H1 (cell line): ENCODE measurements around the gene CTDNEP1. TPM values are rescaled to one million over a fixed set of nuclear protein-coding genes. Genes with fewer than 3 reads are reported as not detected.
A peak's percentile ranks its signal among the peaks of the same experiment; 100 is the strongest.

Source experiments
- CTCF ChIA-PET: fragments of 300-600 bp; sonication (Branson Sonifier 250); formaldehyde crosslinking; loops from one replicate; lab custom pipeline; 2021; ENCODE audit not compliant: partially characterized antibody; lab: Charles Lee
- POLR2A ChIA-PET: fragments of 300-600 bp; sonication (Branson Sonifier 250); formaldehyde crosslinking; loops from one replicate; lab custom pipeline; 2021; ENCODE audit warnings: inconsistent platforms; ENCODE audit not compliant: partially characterized antibody; lab: Charles Lee
- DNase-seq, 2 experiments: peaks; one replicate each; pipeline versions ENCODE4 v3.0.0 to v3.0.0-alpha.2; 2010 to 2022; ENCODE audit warnings: low spot score in 2 of 2, low read depth in 1 of 2, mixed read lengths in 1 of 2
- FAIRE-seq: peaks from 2 replicates; lab custom pipeline; 2011; peaks lifted over from hg19 to GRCh38; lab: Jason Lieb, UNC
- H2AFZ ChIP-seq: 2 replicates; pipeline ENCODE4 v1.8.1; 2012; ENCODE audit warnings: low read length, inconsistent platforms
- H2AK5ac ChIP-seq: 2 replicates; pipeline ENCODE4 v1.6.1; 2013; ENCODE audit warnings: low read depth, low read length
- H2BK120ac ChIP-seq: replicated peaks from 2 replicates; pipeline ENCODE3; 2013; ENCODE audit warnings: low read depth, low read length, inconsistent platforms
- H2BK12ac ChIP-seq: 2 replicates; pipeline ENCODE4 v1.6.1; 2013; ENCODE audit warnings: low read depth, low read length
- H2BK15ac ChIP-seq: 2 replicates; pipeline ENCODE4 v1.6.1; 2013; ENCODE audit warnings: low read length
- H2BK20ac ChIP-seq: 2 replicates; pipeline ENCODE4 v1.6.1; 2013; ENCODE audit warnings: low read length
- H2BK5ac ChIP-seq: 2 replicates; pipeline ENCODE4 v1.6.1; 2013; ENCODE audit warnings: low read depth, low read length
- H3K14ac ChIP-seq: 2 replicates; pipeline ENCODE4 v1.6.1; 2013; ENCODE audit warnings: inconsistent platforms; ENCODE audit not compliant: insufficient read length
- H3K18ac ChIP-seq: 2 replicates; pipeline ENCODE4 v1.6.1; 2013; ENCODE audit warnings: low read length; ENCODE audit errors: extremely low read depth
- H3K23ac ChIP-seq: 2 replicates; pipeline ENCODE4 v1.6.1; 2013; ENCODE audit warnings: inconsistent platforms; ENCODE audit not compliant: insufficient read length
- H3K23me2 ChIP-seq: 2 replicates; pipeline ENCODE4 v1.6.1; 2013; ENCODE audit warnings: low read depth, low read length
- H3K27ac ChIP-seq: 2 replicates; pipeline ENCODE4 v1.6.1; 2011; ENCODE audit warnings: low read depth, low read length, inconsistent platforms
- H3K27me3 ChIP-seq, 4 experiments: replicated peaks in 1 of 4; 1 replicate in 1 of 4; 2 replicates in 3 of 4; pipeline versions ENCODE4 v1.6.1 to v1.8.1; 2011 to 2013; ENCODE audit warnings: low read length in 3 of 4, mild to moderate bottlenecking in 3 of 4, inconsistent platforms in 2 of 4, mixed read lengths in 2 of 4, moderate library complexity in 1 of 4; ENCODE audit not compliant: control insufficient read depth in 3 of 4, insufficient read depth in 3 of 4; ENCODE audit errors: extremely low read depth in 1 of 4
- H3K36me3 ChIP-seq, 4 experiments: 2 replicates each; pipeline versions ENCODE4 v1.6.1 to v1.8.1; 2011 to 2013; ENCODE audit warnings: mild to moderate bottlenecking in 4 of 4, low read length in 3 of 4, moderate library complexity in 2 of 4, control low read depth in 1 of 4, inconsistent platforms in 1 of 4; ENCODE audit not compliant: insufficient read depth in 4 of 4, control insufficient read depth in 2 of 4
- H3K4ac ChIP-seq: replicated peaks from 2 replicates; pipeline ENCODE3; 2013; ENCODE audit warnings: low read length, low read depth, mixed read lengths, inconsistent platforms; ENCODE audit not compliant: insufficient read length
- H3K4me1 ChIP-seq, 4 experiments: replicated peaks in 1 of 4; 1 replicate in 1 of 4; 2 replicates in 3 of 4; pipeline versions ENCODE4 v1.6.1 to v1.8.1; 2011 to 2013; ENCODE audit warnings: low read length in 3 of 4, inconsistent platforms in 2 of 4, mixed read lengths in 1 of 4; ENCODE audit not compliant: insufficient read depth in 4 of 4, control insufficient read depth in 3 of 4
- H3K4me2 ChIP-seq, 2 experiments: 2 replicates each; pipeline versions ENCODE4 v1.6.1 to v1.8.1; 2011 to 2013; ENCODE audit warnings: low read depth in 2 of 2, low read length in 2 of 2, control low read depth in 1 of 2, inconsistent platforms in 1 of 2, mild to moderate bottlenecking in 1 of 2; ENCODE audit not compliant: insufficient read depth in 1 of 2
- H3K4me3 ChIP-seq, 4 experiments: fragments of 200-600, 300-600 bp in 1 of 4; sonication (generic), shearing (Covaris generic), sonication (Bioruptor Twin) in 1 of 4; 2 replicates each; pipeline versions ENCODE4 v1.5.1 to v1.8.1; 2011 to 2016; ENCODE audit warnings: low read length in 4 of 4, low read depth in 3 of 4, control low read depth in 2 of 4, inconsistent platforms in 2 of 4, mild to moderate bottlenecking in 2 of 4, mixed read lengths in 1 of 4, moderate library complexity in 1 of 4; ENCODE audit not compliant: insufficient read depth in 2 of 4; ENCODE audit errors: extremely low read depth in 1 of 4
- H3K56ac ChIP-seq: replicated peaks from 2 replicates; pipeline ENCODE3; 2013; ENCODE audit warnings: low read depth, mild to moderate bottlenecking, mixed read lengths, low read length, inconsistent platforms; ENCODE audit not compliant: insufficient read length
- H3K79me1 ChIP-seq: 2 replicates; pipeline ENCODE4 v1.6.1; 2013; ENCODE audit warnings: low read depth, low read length, control low read depth
- H3K79me2 ChIP-seq, 2 experiments: 2 replicates each; pipeline versions ENCODE4 v1.6.1 to v1.8.1; 2012 to 2013; ENCODE audit warnings: low read length in 2 of 2, mild to moderate bottlenecking in 2 of 2, inconsistent platforms in 1 of 2; ENCODE audit not compliant: insufficient read depth in 2 of 2, control insufficient read depth in 1 of 2
- H3K9ac ChIP-seq, 4 experiments: replicated peaks in 1 of 4; 1 replicate in 1 of 4; 2 replicates in 3 of 4; pipeline versions ENCODE4 v1.6.1 to v1.8.1; 2011 to 2013; ENCODE audit warnings: low read depth in 3 of 4, low read length in 3 of 4, control low read depth in 2 of 4, mild to moderate bottlenecking in 2 of 4, moderate library complexity in 2 of 4, inconsistent platforms in 1 of 4; ENCODE audit errors: extremely low read depth in 1 of 4
- H3K9me3 ChIP-seq, 2 experiments: 2 replicates each; pipeline versions ENCODE4 v1.6.1 to v1.8.1; 2012 to 2013; ENCODE audit warnings: mild to moderate bottlenecking in 2 of 2, moderate library complexity in 2 of 2, control low read depth in 1 of 2, inconsistent platforms in 1 of 2, low read depth in 1 of 2, low read length in 1 of 2, mixed read lengths in 1 of 2; ENCODE audit not compliant: insufficient read depth in 2 of 2
- H4K20me1 ChIP-seq, 2 experiments: replicated peaks in 1 of 2; 2 replicates each; pipeline versions ENCODE3 to v1.8.1; 2011 to 2013; ENCODE audit warnings: inconsistent platforms in 2 of 2, low read length in 2 of 2, mild to moderate bottlenecking in 1 of 2; ENCODE audit not compliant: insufficient read depth in 2 of 2, control insufficient read depth in 1 of 2
- H4K5ac ChIP-seq: 2 replicates; pipeline ENCODE4 v1.6.1; 2013; ENCODE audit warnings: low read length, low read depth, mixed read lengths, inconsistent platforms; ENCODE audit not compliant: insufficient read length
- H4K8ac ChIP-seq: 2 replicates; pipeline ENCODE4 v1.8.0; 2013; ENCODE audit warnings: mild to moderate bottlenecking, moderate library complexity, low read length, inconsistent platforms; ENCODE audit not compliant: insufficient read depth; ENCODE audit errors: extremely low read depth
- H4K91ac ChIP-seq: replicated peaks from 2 replicates; pipeline ENCODE3; 2013; ENCODE audit warnings: low read length, mixed read lengths, inconsistent platforms; ENCODE audit not compliant: insufficient read length
- ATF2 ChIP-seq: IDR thresholded peaks from 2 replicates; pipeline ENCODE4 v1.6.1; 2012; ENCODE audit warnings: low read length, inconsistent platforms
- KDM4A ChIP-seq: IDR thresholded peaks from one replicate; pipeline ENCODE4 v1.7.1; 2012; ENCODE audit warnings: low read depth, mild to moderate bottlenecking, moderate library complexity, low read length, inconsistent platforms; ENCODE audit not compliant: severe bottlenecking
- NANOG ChIP-seq: IDR thresholded peaks from 2 replicates; pipeline ENCODE4 v1.6.1; 2011; ENCODE audit warnings: low read length, low read depth, mild to moderate bottlenecking, inconsistent platforms; ENCODE audit not compliant: insufficient read depth, poor library complexity, severe bottlenecking
- PHF8 ChIP-seq: fragments of 200-600 bp; sonication (generic); conservative IDR thresholded peaks from 2 replicates; pipeline ENCODE4 v1.7.1; 2012; ENCODE audit warnings: low read depth, mild to moderate bottlenecking, inconsistent platforms, low read length, moderate library complexity
- POU5F1 ChIP-seq: IDR thresholded peaks from 2 replicates; pipeline ENCODE4 v1.6.1; 2011; ENCODE audit warnings: low read depth, mild to moderate bottlenecking, low read length, moderate library complexity
- SIN3A ChIP-seq, 2 experiments: IDR thresholded peaks in 1 of 2; conservative IDR thresholded peaks in 1 of 2; 2 replicates each; pipeline ENCODE4 v1.6.1; 2011 to 2012; ENCODE audit warnings: low read length in 2 of 2, improper control_type of control experiment in 1 of 2, low read depth in 1 of 2, mild to moderate bottlenecking in 1 of 2
- TAF1 ChIP-seq: IDR thresholded peaks from 2 replicates; pipeline ENCODE4 v1.6.1; 2011; ENCODE audit warnings: mild to moderate bottlenecking, low read depth, low read length
- TAF7 ChIP-seq: optimal IDR thresholded peaks from 2 replicates; pipeline ENCODE3; 2011; ENCODE audit warnings: low read depth, mild to moderate bottlenecking, inconsistent platforms, low read length, moderate library complexity, borderline replicate concordance
- WGBS, 2 experiments: shearing (Covaris generic) in 1 of 2; methylation state at CpG; one replicate each; pipeline versions ENCODE4 v1.1.6 to v1.1.7; 2013 to 2015; ENCODE audit warnings: low lambda C conversion rate in 2 of 2, mixed read lengths in 2 of 2, inconsistent platforms in 1 of 2, low coverage in 1 of 2, missing lambda C conversion rate in 1 of 2; ENCODE audit not compliant: insufficient replicate concordance in 2 of 2, insufficient coverage in 1 of 2, insufficient read length in 1 of 2; ENCODE audit errors: extremely low coverage in 1 of 2, missing lambda C conversion rate in 1 of 2; 5-methylcytosine and 5-hydroxymethylcytosine counted together
- polyA plus RNA-seq, 7 experiments: library from polyadenylated mRNA; depleted of rRNA in 3 of 7; stranded (reverse) in 5 of 7; unstranded in 2 of 7; fragments of >200 nt in 5 of 7; fragments of 200-250 nt in 2 of 7; gene quantifications; 1 replicate in 5 of 7; 2 replicates in 1 of 7; 4 replicates in 1 of 7; pipeline versions ENCODE4 v1.2.1 to v1.2.3, GENCODE V29; 2011 to 2013; ENCODE audit warnings: missing spikeins in 2 of 7, mixed read lengths in 2 of 7
- total RNA-seq: library from RNA; stranded (reverse); fragmentation: NEBNext Ultra II Directional; extraction: Animal tissue kit (Norgen Biotek cat#: 25700); gene quantifications from 2 replicates; pipeline ENCODE4 v1.2.1, GENCODE V29; 2021

Gene CTDNEP1
- total and polyA plus RNA-seq, 2 of the 8 experiments (the other 6 are each of a cell fraction or from before 2014, with no cell fraction given): 114 to 123 TPM

DNA sequence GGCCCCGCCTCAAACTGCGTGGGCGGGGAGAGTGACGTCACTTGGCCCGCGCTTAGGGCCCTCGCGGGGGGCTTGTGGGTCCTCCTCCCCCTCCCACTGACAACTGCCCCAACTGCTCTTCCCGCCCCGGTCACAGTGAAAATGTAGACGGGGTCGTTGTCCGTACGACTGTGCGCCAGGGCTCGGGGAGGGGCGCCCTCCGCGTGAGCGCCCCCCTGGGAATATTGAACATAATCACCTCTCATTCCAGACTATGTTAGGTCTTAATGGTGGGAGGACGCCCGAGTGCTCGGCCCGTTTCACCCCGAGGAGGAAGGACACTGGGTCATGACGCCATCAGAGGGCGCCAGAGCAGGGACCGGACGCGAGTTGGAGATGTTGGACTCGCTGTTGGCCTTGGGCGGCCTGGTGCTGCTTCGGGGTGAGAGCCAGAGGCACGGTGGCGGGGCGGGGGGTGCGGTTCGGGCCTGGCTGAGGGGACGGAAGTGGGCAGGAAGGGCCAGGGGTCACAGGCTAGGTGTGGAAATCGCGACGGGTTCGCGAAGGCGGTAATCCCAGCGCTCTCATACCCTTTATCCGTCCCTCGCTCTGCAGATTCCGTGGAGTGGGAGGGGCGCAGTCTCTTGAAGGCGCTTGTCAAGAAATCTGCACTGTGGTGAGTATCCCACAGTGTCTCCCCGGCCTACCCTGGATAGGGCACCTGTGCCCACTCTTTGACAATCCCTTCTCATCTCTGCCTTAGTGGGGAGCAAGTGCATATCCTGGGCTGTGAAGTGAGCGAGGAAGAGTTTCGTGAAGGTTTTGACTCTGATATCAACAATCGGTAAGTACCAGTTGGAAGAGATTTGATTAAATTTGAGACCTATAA, 876 bp upstream of the CTDNEP1 start, which contains the start of gene ELP5:
ELP5 (plus strand) TSS at position 40 of the 868 bp plus-strand sequence; CDS start at position 376, 336 bp downstream.
- no peak within 1 kb of the TSS for H2BK20ac ChIP-seq
- CTCF ChIA-PET: no interaction called here
- H3K9me3 ChIP-seq: no peaks in the 10 kb centered on the region
- peaks cover 23 to 48% of the 10 kb centered on the region in 2 experiments for H3K79me2 ChIP-seq
- H3K18ac ChIP-seq: peak within 1 kb of the TSS; percentile 97
- H3K23ac ChIP-seq: no peak within 1 kb of the TSS
- peaks cover 4 to 11% of the 10 kb centered on the region in 2 experiments for H4K20me1 ChIP-seq
- H4K8ac ChIP-seq: peak within 1 kb of the TSS; percentile 99
- peaks cover 2 to 17% (median 10%) of the 10 kb centered on the region in 4 experiments; a peak in 6 of 8 replicates for H3K36me3 ChIP-seq
- peak within 1 kb of the TSS; percentile 87 to 91 (median 90) for H3K9ac ChIP-seq
- H3K79me1 ChIP-seq: peaks cover 16% of the 10 kb centered on the region
- no peak within 1 kb of the TSS for H2BK120ac ChIP-seq
- peak within 1 kb of the TSS; percentile 93; the same call in 1 of the 2 replicates for H2AFZ ChIP-seq
- peak within 1 kb of the TSS; percentile 92 for H4K5ac ChIP-seq
- H3K27me3 ChIP-seq: no peaks in the 10 kb centered on the region
- H3K23me2 ChIP-seq: peaks cover 7% of the 10 kb centered on the region
- peak within 1 kb of the TSS; percentile 89 to 99 for H3K4me2 ChIP-seq
- H2BK5ac ChIP-seq: peak within 1 kb of the TSS; percentile 89
- H3K4me1 ChIP-seq: peaks cover 0 to 9% (median 4%) of the 10 kb centered on the region in 4 experiments; a peak in 6 of 7 replicates
- H2AK5ac ChIP-seq: no peak within 1 kb of the TSS
- H2BK12ac ChIP-seq: peak within 1 kb of the TSS; percentile 86
- POLR2A ChIA-PET: interaction anchor here (1.0 to 8.3 kb wide), 10 partner anchors 9 to 44 kb away, joined by 3 to 121 read pairs (median 7); partner anchors contain the start of genes ACADVL, CLDN7, DLG4 and DVL2
- no peak within 1 kb of the TSS for H3K14ac ChIP-seq
- H3K4ac ChIP-seq: peak within 1 kb of the TSS; percentile 88
- WGBS, 2 experiments: 7% methylated on average over 39 of the region's 55 CpGs; no CpG with 5 or more reads in 1 of the 2 experiments
- no peak within 1 kb of the TSS for H2BK15ac ChIP-seq
- peak within 1 kb of the TSS; percentile 70 for H4K91ac ChIP-seq
- H3K27ac ChIP-seq: peak within 1 kb of the TSS; percentile 97
- peak within 1 kb of the TSS; percentile 58 to 84 (median 79) for H3K4me3 ChIP-seq
- DNase-seq: peak in 1 of 2 experiments; percentile 97
- peak; percentile 7 for FAIRE-seq
- peak within 1 kb of the TSS; percentile 73 for H3K56ac ChIP-seq
- TF ChIP-seq KDM4A (peak; percentile 88), POU5F1 (no peak), SIN3A (conservative IDR thresholded peaks at IDR 0.05 in 1 of 2, IDR thresholded peaks at IDR 0.05 in 1 of 2; ENCODE audit: low read depth in 1 of 2, low read length in 2 of 2) (peak; percentile 67 to 89; a peak in 1 of 4 replicates), NANOG (no peak), ATF2 (peak; percentile 88; the same call in 1 of the 2 replicates), TAF1 (peak; percentile 80), PHF8 (peak; percentile 70), TAF7 (peak; percentile 77)
